ENCODE measurements around the gene SCGB1A1. TPM values are rescaled to one million over a fixed set of nuclear protein-coding genes. Genes with fewer than 3 reads are reported as not detected.
A peak's percentile ranks its signal among the peaks of the same experiment; 100 is the strongest.

SCGB1A1 gene
- total and polyA plus RNA-seq, 7 donors = 11.4 TPM; not detected in 6

- no peaks in the 10 kb centered on the region for H3K9me3 ChIP-seq
- peaks cover 0 to 50% (median 47%) of the 10 kb centered on the region in 4 donors for H3K4me1 ChIP-seq
- no peak overlapping the region for H3K4me3 ChIP-seq
- H3K27me3 ChIP-seq = no peaks in the 10 kb centered on the region
- WGBS, 2 donors = 79 to 89% methylated on average over 1 of the region's 1 CpG
- intact Hi-C loops (cut with DNase I) = no loop called here
- no peak for DNase-seq
- H3K27ac ChIP-seq = peak overlapping the region in 3 of 4 donors; percentile 74 to 75 (median 74)
- H3K36me3 ChIP-seq = no peaks in the 10 kb centered on the region
- no peak for TF ChIP-seq EP300 (IDR thresholded peaks at IDR 0.05)
- TF ChIP-seq POLR2A (IDR thresholded peaks at IDR 0.05) = no peak
- TF ChIP-seq, protein P1, sequence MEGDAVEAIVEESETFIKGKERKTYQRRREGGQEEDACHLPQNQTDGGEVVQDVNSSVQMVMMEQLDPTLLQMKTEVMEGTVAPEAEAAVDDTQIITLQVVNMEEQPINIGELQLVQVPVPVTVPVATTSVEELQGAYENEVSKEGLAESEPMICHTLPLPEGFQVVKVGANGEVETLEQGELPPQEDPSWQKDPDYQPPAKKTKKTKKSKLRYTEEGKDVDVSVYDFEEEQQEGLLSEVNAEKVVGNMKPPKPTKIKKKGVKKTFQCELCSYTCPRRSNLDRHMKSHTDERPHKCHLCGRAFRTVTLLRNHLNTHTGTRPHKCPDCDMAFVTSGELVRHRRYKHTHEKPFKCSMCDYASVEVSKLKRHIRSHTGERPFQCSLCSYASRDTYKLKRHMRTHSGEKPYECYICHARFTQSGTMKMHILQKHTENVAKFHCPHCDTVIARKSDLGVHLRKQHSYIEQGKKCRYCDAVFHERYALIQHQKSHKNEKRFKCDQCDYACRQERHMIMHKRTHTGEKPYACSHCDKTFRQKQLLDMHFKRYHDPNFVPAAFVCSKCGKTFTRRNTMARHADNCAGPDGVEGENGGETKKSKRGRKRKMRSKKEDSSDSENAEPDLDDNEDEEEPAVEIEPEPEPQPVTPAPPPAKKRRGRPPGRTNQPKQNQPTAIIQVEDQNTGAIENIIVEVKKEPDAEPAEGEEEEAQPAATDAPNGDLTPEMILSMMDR (IDR thresholded peaks at IDR 0.05) = no peak
- no peak for TF ChIP-seq POLR2AphosphoS5 (IDR thresholded peaks at IDR 0.05)
These were observed 40.2 kb downstream of the SCGB1A1 start for GRCh38 chr11:62459080-62459479.

DNA sequence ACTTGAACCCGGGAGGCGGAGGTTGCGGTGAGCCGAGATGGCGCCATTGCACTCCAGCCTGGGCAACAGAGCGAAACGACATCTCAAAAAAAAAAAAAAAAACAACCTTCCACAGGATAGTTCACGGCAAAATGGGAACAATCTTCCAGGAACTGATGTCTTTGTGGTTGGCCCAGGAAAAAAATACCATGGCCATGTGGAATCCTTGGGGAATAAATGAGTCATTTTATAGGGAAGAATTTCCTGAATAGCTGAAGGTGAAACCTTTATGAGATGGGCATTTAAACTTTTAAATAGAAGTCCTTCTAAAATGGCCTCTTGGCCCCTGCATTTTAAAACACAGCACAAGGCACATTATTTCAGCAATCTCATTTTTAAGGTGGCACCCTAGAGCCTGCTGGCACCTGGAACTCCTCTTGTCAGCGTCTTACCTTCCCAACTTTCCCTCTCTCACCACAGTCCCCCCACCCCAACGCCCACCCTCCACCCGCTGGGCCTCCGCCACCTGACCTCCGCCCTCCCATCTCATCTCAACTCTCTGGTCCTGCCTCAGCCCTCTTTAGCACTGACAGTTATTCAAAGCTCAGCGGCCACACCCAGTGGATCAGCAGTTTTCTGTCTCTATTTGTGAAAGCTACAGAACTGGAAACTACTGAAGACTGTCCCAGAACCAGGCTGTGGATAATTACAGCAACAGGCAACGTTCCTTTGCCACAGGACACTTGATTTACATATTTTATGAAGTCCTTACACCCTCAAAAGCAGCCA, 43.1 kb downstream of the SCGB1A1 start:
- intact Hi-C loops (cut with DNase I) = no loop called here
- Histone ChIP-seq H3K9me3 (no peaks in the 10 kb centered on the region), H3K4me3 (no peak overlapping the region), H3K27ac (peak overlapping the region; percentile 42 to 77 (median 69)), H3K4me1 (peaks cover 0 to 60% (median 56%) of the 10 kb centered on the region in 4 donors), H3K27me3 (no peaks in the 10 kb centered on the region), H3K36me3 (no peaks in the 10 kb centered on the region)
- TF ChIP-seq POLR2AphosphoS5 (IDR thresholded peaks at IDR 0.05) (peak in 2 of 4 donors; percentile 31 to 47), EP300 (IDR thresholded peaks at IDR 0.05) (peak in 1 of 4 donors; percentile 24), POLR2A (IDR thresholded peaks at IDR 0.05) (no peak)
- TF ChIP-seq, protein P1 (IDR thresholded peaks at IDR 0.05) = no peak
- no peak for DNase-seq
- WGBS, 2 donors = 66 to 74% methylated on average over 15 of the region's 15 CpGs

DNA sequence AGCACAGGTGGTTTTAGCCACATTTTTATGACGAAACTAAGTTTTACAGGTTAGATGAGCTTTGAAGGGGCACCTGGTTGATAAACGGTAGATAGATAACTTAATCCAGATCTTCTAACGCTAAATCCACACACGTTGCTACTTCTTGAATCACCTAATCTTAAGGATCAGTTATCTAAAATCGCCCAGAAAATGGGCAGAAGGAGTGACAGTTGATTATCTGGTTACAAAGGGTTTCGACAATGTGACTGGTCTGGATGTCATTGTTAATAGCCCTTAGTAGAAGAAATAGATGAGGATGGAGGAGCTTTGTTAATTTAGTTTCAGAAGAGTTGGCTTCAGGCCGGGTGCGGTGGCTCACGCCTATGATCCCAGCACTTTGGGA, 43.7 kb downstream of the SCGB1A1 start:
- Histone ChIP-seq H3K36me3 (no peaks in the 10 kb centered on the region), H3K4me3 (no peak overlapping the region), H3K9me3 (no peaks in the 10 kb centered on the region), H3K27me3 (no peaks in the 10 kb centered on the region), H3K27ac (peak overlapping the region; percentile 42 to 77 (median 69)), H3K4me1 (peaks cover 0 to 59% (median 55%) of the 10 kb centered on the region in 4 donors)
- TF ChIP-seq, protein P1 (IDR thresholded peaks at IDR 0.05) = no peak
- no peak for TF ChIP-seq POLR2A (IDR thresholded peaks at IDR 0.05)
- TF ChIP-seq EP300 (IDR thresholded peaks at IDR 0.05) = no peak
- no peak for DNase-seq
- 72 to 80% methylated on average over 9 of the region's 9 CpGs for WGBS, 2 donors
- intact Hi-C loops (cut with DNase I) = no loop called here

DNA sequence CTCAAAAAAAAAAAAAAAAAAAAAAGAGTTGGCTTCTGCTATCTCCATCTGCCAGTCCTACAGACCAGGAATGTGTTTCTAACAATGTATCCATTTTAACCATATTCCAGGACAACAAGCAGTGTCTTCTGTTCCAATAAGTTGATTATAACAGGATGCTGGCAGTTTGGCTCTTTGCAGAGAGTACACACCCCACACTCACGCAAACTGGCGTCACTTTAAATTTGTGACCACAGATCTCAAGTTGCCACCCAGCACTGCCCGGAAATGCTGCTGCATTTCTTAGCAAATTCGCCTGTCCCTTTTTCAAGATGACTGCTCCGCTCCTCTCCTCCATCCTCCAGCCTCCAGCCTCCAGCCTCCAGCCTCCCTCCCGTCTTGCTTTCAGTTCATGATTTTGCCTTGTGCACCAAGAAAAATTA, 44.3 kb downstream of the SCGB1A1 start:
- H3K4me1 ChIP-seq = peaks cover 0 to 56% (median 49%) of the 10 kb centered on the region in 4 donors
- no peaks in the 10 kb centered on the region for H3K27me3 ChIP-seq
- H3K4me3 ChIP-seq = no peak overlapping the region
- DNase-seq = no peak
- intact Hi-C loops (cut with DNase I) = no loop called here
- no peaks in the 10 kb centered on the region for H3K36me3 ChIP-seq
- WGBS, 2 donors = 76 to 82% methylated on average over 6 of the region's 6 CpGs
- H3K27ac ChIP-seq = peak overlapping the region in 3 of 4 donors; percentile 69 to 77 (median 69)
- TF ChIP-seq POLR2AphosphoS5 (IDR thresholded peaks at IDR 0.05) = peak in 2 of 4 donors; percentile 12 to 24
- TF ChIP-seq POLR2A (IDR thresholded peaks at IDR 0.05) = no peak
- no peaks in the 10 kb centered on the region for H3K9me3 ChIP-seq

DNA sequence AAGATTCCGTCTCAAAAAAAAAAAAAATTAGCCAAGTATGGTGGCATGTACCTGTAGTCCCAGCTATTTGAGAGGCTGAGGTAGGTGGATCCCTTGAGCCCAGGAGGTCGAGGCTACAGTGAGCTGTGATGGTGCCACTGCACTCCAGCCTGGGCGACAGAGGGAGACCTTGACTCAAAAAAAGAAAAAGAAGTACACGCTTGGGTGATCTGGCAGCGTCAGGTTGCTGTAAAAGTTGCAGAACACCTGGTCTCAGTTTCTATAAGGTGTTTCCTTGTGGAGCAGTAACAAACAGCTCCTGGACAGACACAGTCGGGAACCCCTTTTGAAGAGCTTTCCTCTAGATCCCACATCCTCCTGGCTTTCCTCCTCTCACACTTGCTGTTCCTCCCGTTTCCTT, 45.8 kb downstream of the SCGB1A1 start:
- Histone ChIP-seq H3K27me3 (no peaks in the 10 kb centered on the region), H3K9me3 (no peaks in the 10 kb centered on the region), H3K4me1 (peaks cover 0 to 46% (median 39%) of the 10 kb centered on the region in 4 donors), H3K27ac (no peak overlapping the region), H3K4me3 (no peak overlapping the region), H3K36me3 (no peaks in the 10 kb centered on the region)
- intact Hi-C loops (cut with DNase I) = no loop called here
- DNase-seq = no peak
- WGBS, 2 donors = 33 to 74% methylated on average over 7 of the region's 7 CpGs
- TF ChIP-seq POLR2A (IDR thresholded peaks at IDR 0.05) = no peak
- TF ChIP-seq, protein P1 (IDR thresholded peaks at IDR 0.05) = no peak
- TF ChIP-seq POLR2AphosphoS5 (IDR thresholded peaks at IDR 0.05) = no peak
- no peak for TF ChIP-seq EP300 (IDR thresholded peaks at IDR 0.05)

Measured in sigmoid colon (tissue), 7 donors.